HepG2 (cell line): ENCODE results near the gene SLC9A5. TPM values are rescaled to one million over a fixed set of nuclear protein-coding genes. Genes with fewer than 3 reads are reported as not detected.

Source experiments
- ATF1 ChIP-seq: IDR thresholded peaks from 2 replicates; pipeline ENCODE4 v1.6.1; 2016; ENCODE audit warnings: mild to moderate bottlenecking, control low read depth
- BHLHE40 ChIP-seq: IDR thresholded peaks from 2 replicates; pipeline ENCODE4 v1.6.1; 2011; ENCODE audit warnings: low read length, improper control_type of control experiment
- CCAR2 ChIP-seq: fragments of 200-400 bp; formaldehyde crosslinking; optimal IDR thresholded peaks from 2 replicates; pipeline ENCODE3; 2018; ENCODE audit warnings: low read depth, mild to moderate bottlenecking, low read length, moderate library complexity
- DPF2 ChIP-seq: sonication (generic); formaldehyde crosslinking; IDR thresholded peaks from 2 replicates; pipeline ENCODE4 v1.4.0; 2020; ENCODE audit warnings: mild to moderate bottlenecking, low read depth, missing genetic modification reagents, borderline replicate concordance
- EP300 ChIP-seq, 3 experiments: sonication (generic) in 1 of 3; formaldehyde crosslinking in 1 of 3; IDR thresholded peaks; 2 replicates each; pipeline versions ENCODE4 v1.5.1 to v1.6.1; 2011 to 2020; ENCODE audit warnings: low read depth in 2 of 3, low read length in 2 of 3, borderline replicate concordance in 1 of 3, improper control_type of control experiment in 1 of 3, mild to moderate bottlenecking in 1 of 3, missing genetic modification reagents in 1 of 3, moderate library complexity in 1 of 3
- FOSL2 ChIP-seq: sonication (generic); formaldehyde crosslinking; IDR thresholded peaks from 2 replicates; pipeline ENCODE4 v1.4.0; 2020; ENCODE audit warnings: missing genetic modification reagents
- KLF12 ChIP-seq: sonication (generic); formaldehyde crosslinking; IDR thresholded peaks from 2 replicates; pipeline ENCODE4 v1.4.0; 2020; ENCODE audit warnings: missing genetic modification reagents, borderline replicate concordance
- MAX ChIP-seq: IDR thresholded peaks from 2 replicates; pipeline ENCODE4 v1.6.1; 2012; ENCODE audit warnings: inconsistent platforms
- NCOA1 ChIP-seq: sonication (generic); formaldehyde crosslinking; IDR thresholded peaks from 2 replicates; pipeline ENCODE4 v1.9.0; 2021; ENCODE audit warnings: missing genetic modification reagents
- SRSF4 ChIP-seq: fragments of 200-400 bp; formaldehyde crosslinking; IDR thresholded peaks from one replicate; pipeline ENCODE4 v1.6.1; 2018; ENCODE audit warnings: mild to moderate bottlenecking, low read depth, low read length, moderate library complexity; ENCODE audit not compliant: poor library complexity, severe bottlenecking
- TCF7 ChIP-seq: sonication (generic); IDR thresholded peaks from 2 replicates; pipeline ENCODE4 v1.6.1; 2016; ENCODE audit warnings: antibody characterized with exemption, low read depth
- ZNF292 ChIP-seq: sonication (generic); formaldehyde crosslinking; IDR thresholded peaks from 2 replicates; pipeline ENCODE4 v1.8.1; 2022; ENCODE audit warnings: mild to moderate bottlenecking, low read depth, missing genetic modification reagents, borderline replicate concordance
- ZNF7 ChIP-seq: IDR thresholded peaks from 2 replicates; pipeline ENCODE4 v1.6.1; 2016; ENCODE audit warnings: missing biosample characterization, missing genetic modification reagents
- polyA plus RNA-seq, 8 experiments: library from polyadenylated mRNA; depleted of rRNA in 3 of 8; stranded (reverse) in 7 of 8; unstranded in 1 of 8; fragments of >200 nt; fragmentation: Illumina TruSeq in 4 of 8; extraction: Trizol in 4 of 8; gene quantifications; 2 replicates each; pipeline versions ENCODE4 v1.2.1 to v1.2.3, GENCODE V29; 2011 to 2016; ENCODE audit warnings: low read depth in 4 of 8, missing spikeins in 1 of 8, mixed read lengths in 1 of 8; ENCODE audit not compliant: insufficient read depth in 1 of 8
- total RNA-seq, 5 experiments: library from RNA; depleted of rRNA; stranded (reverse); fragments of >200 nt; fragmentation: Illumina TruSeq; extraction: Trizol; gene quantifications; 2 replicates each; pipeline ENCODE4 v1.2.3, GENCODE V29; 2016; ENCODE audit warnings: low read depth in 1 of 5
- TF ChIP-seq, protein P1 (sequence below): sonication (generic); formaldehyde crosslinking; IDR thresholded peaks from 2 replicates; pipeline ENCODE4 v1.4.0; 2020; ENCODE audit warnings: missing genetic modification reagents
- TF ChIP-seq, protein P2 (sequence below): sonication (generic); formaldehyde crosslinking; IDR thresholded peaks from 2 replicates; pipeline ENCODE4 v1.4.0; 2020; ENCODE audit warnings: missing genetic modification reagents, borderline replicate concordance
- TF ChIP-seq, protein P3 (sequence below): sonication (generic); formaldehyde crosslinking; IDR thresholded peaks from 2 replicates; pipeline ENCODE4 v1.5.1; 2020; ENCODE audit warnings: mild to moderate bottlenecking, missing genetic modification reagents, moderate library complexity

The SLC9A5 gene
- total and polyA plus RNA-seq, 2 of the 13 experiments (the other 11 are each of a cell fraction or from before 2014, with no cell fraction given) = 0.58 to 1.4 TPM

DNA sequence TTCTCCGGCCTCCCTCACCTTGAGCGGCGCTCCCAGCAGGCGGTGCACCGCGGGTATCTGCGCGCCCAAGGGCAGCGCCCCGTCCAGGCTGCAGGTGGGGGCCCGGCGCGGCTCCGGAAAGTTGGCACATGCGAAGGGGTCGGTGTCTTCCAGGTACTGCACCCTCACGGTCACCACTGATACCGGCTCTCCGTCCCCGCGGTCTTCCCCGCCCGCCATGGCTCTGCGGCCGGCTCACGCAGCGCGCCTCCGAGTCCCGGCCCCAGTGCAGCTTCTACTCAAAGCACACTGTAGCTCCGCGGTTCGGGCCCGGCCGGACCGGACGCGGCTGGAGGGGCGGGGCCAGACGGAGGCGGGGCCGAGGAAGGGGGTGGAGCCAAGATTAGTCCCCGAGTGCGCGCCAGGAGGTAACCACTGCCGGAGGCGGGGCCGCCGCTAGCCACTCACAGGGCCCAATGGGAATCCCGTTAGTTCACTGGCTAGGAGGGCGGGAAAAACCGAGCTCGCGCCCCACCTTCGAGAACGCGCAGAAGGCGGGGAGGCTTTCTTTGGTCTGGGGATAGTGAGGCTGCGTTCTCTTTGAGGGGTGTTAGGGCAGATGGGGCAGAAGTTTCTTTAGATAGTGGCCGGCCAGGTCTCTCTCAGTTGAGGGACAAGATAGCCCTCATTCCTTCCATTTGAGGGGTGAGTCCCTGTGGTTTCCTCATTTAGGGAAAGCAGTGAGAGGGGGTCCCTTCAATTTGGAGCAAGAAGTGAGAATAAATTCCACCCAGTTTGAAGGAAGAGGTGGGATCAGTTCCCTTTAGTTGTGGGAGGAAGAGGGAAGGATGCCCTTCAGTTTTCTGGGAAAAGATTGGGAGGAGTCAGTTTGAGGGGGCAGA lies 1.3 kb upstream of the SLC9A5 start, which contains the start of gene FHOD1 (continued):
- TF ChIP-seq, protein P1, sequence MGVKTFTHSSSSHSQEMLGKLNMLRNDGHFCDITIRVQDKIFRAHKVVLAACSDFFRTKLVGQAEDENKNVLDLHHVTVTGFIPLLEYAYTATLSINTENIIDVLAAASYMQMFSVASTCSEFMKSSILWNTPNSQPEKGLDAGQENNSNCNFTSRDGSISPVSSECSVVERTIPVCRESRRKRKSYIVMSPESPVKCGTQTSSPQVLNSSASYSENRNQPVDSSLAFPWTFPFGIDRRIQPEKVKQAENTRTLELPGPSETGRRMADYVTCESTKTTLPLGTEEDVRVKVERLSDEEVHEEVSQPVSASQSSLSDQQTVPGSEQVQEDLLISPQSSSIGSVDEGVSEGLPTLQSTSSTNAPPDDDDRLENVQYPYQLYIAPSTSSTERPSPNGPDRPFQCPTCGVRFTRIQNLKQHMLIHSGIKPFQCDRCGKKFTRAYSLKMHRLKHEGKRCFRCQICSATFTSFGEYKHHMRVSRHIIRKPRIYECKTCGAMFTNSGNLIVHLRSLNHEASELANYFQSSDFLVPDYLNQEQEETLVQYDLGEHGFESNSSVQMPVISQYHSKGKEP (CRISPR knock-in tag) = 0 out of 2 replicates have a peak, but pooled peaks have one; percentile 24
- TF ChIP-seq ZNF7 (CRISPR knock-in tag) (no peak), SRSF4 (no peak), EP300 (IDR thresholded peaks at IDR 0.05; ENCODE audit: low read depth in 2 of 2, low read length in 2 of 2) (no peak), EP300 (CRISPR knock-in tag; IDR thresholded peaks at IDR 0.05; ENCODE audit: borderline replicate concordance) (no peak), ATF1 (no peak), NCOA1 (CRISPR knock-in tag) (no peak), KLF12 (CRISPR knock-in tag) (no peak; the same call in 1 of the 2 replicates), TCF7 (0 out of 2 replicates have a peak, but pooled peaks have one; percentile 9), DPF2 (no peak), ZNF292 (CRISPR knock-in tag) (no peak), BHLHE40 (0 out of 2 replicates have a peak, but pooled peaks have one; percentile 2), CCAR2 (no peak), FOSL2 (CRISPR knock-in tag) (peak; percentile 50), MAX (peak; percentile 89)
- TF ChIP-seq, protein P2, sequence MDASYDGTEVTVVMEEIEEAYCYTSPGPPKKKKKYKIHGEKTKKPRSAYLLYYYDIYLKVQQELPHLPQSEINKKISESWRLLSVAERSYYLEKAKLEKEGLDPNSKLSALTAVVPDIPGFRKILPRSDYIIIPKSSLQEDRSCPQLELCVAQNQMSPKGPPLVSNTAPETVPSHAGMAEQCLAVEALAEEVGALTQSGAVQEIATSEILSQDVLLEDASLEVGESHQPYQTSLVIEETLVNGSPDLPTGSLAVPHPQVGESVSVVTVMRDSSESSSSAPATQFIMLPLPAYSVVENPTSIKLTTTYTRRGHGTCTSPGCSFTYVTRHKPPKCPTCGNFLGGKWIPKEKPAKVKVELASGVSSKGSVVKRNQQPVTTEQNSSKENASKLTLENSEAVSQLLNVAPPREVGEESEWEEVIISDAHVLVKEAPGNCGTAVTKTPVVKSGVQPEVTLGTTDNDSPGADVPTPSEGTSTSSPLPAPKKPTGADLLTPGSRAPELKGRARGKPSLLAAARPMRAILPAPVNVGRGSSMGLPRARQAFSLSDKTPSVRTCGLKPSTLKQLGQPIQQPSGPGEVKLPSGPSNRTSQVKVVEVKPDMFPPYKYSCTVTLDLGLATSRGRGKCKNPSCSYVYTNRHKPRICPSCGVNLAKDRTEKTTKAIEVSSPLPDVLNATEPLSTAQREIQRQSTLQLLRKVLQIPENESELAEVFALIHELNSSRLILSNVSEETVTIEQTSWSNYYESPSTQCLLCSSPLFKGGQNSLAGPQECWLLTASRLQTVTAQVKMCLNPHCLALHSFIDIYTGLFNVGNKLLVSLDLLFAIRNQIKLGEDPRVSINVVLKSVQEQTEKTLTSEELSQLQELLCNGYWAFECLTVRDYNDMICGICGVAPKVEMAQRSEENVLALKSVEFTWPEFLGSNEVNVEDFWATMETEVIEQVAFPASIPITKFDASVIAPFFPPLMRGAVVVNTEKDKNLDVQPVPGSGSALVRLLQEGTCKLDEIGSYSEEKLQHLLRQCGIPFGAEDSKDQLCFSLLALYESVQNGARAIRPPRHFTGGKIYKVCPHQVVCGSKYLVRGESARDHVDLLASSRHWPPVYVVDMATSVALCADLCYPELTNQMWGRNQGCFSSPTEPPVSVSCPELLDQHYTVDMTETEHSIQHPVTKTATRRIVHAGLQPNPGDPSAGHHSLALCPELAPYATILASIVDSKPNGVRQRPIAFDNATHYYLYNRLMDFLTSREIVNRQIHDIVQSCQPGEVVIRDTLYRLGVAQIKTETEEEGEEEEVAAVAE (CRISPR knock-in tag) = peak; percentile 92
- TF ChIP-seq, protein P3, sequence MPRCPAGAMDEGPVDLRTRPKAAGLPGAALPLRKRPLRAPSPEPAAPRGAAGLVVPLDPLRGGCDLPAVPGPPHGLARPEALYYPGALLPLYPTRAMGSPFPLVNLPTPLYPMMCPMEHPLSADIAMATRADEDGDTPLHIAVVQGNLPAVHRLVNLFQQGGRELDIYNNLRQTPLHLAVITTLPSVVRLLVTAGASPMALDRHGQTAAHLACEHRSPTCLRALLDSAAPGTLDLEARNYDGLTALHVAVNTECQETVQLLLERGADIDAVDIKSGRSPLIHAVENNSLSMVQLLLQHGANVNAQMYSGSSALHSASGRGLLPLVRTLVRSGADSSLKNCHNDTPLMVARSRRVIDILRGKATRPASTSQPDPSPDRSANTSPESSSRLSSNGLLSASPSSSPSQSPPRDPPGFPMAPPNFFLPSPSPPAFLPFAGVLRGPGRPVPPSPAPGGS (CRISPR knock-in tag) = peak; percentile 78; the same call in 1 of the 2 replicates
